OCI-LY1 (cell line): ENCODE data around the gene PRRG2.

Source experiments
- H2AFZ ChIP-seq: fragments of 200-600 bp; sonication (generic), shearing (Covaris generic); 2 replicates; pipeline ENCODE4 v1.6.0; 2014; ENCODE audit warnings: antibody characterized with exemption, mild to moderate bottlenecking, low read length
- H3F3A ChIP-seq: fragments of 200-600 bp; sonication (generic), shearing (Covaris generic); 2 replicates; pipeline ENCODE4 v1.6.0; 2014; ENCODE audit warnings: mild to moderate bottlenecking, antibody characterized with exemption, low read length, moderate library complexity; ENCODE audit not compliant: insufficient read depth
- H3K27ac ChIP-seq: fragments of 200-600 bp; sonication (generic); 2 replicates; pipeline ENCODE4 v1.5.1; 2014; ENCODE audit warnings: low read length, mixed run types, mild to moderate bottlenecking, low read depth; ENCODE audit not compliant: poor library complexity, severe bottlenecking
- H3K27me3 ChIP-seq: fragments of 200-600 bp; sonication (generic); 2 replicates; pipeline ENCODE4 v1.6.0; 2014; ENCODE audit warnings: antibody characterized with exemption, mild to moderate bottlenecking, low read length, moderate library complexity; ENCODE audit not compliant: insufficient read depth
- H3K36me3 ChIP-seq: fragments of 200-600 bp; sonication (generic); 2 replicates; pipeline ENCODE4 v1.6.1; 2014; ENCODE audit warnings: mild to moderate bottlenecking, antibody characterized with exemption, low read length, moderate library complexity, mixed read lengths; ENCODE audit not compliant: insufficient read depth
- H3K4me1 ChIP-seq: fragments of 200-600 bp; sonication (generic); 2 replicates; pipeline ENCODE4 v1.5.1; 2014; ENCODE audit warnings: mild to moderate bottlenecking, low read length, moderate library complexity; ENCODE audit not compliant: insufficient read depth, severe bottlenecking
- H3K4me2 ChIP-seq: fragments of 200-600 bp; sonication (generic), shearing (Covaris generic); 2 replicates; pipeline ENCODE4 v1.6.1; 2014; ENCODE audit warnings: low read length
- H3K4me3 ChIP-seq: fragments of 200-600 bp; sonication (generic); 2 replicates; pipeline ENCODE4 v1.5.1; 2014; ENCODE audit warnings: low read length, low read depth, mild to moderate bottlenecking, mixed read lengths; ENCODE audit not compliant: poor library complexity, severe bottlenecking
- H3K79me2 ChIP-seq: fragments of 200-600 bp; shearing (Covaris generic); 2 replicates; pipeline ENCODE4 v1.6.1; 2016; ENCODE audit warnings: mixed run types, low read length, mixed read lengths; ENCODE audit not compliant: insufficient read depth
- H3K9ac ChIP-seq: fragments of 200-600 bp; sonication (generic), shearing (Covaris generic); 2 replicates; pipeline ENCODE4 v1.6.1; 2014; ENCODE audit warnings: mild to moderate bottlenecking, low read length, mixed read lengths
- H3K9me2 ChIP-seq: fragments of 200-600 bp; sonication (generic), shearing (Covaris generic); 2 replicates; pipeline ENCODE4 v1.6.1; 2014; ENCODE audit warnings: low read depth, mild to moderate bottlenecking, low read length, mixed read lengths
- H3K9me3 ChIP-seq: fragments of 200-600 bp; shearing (Covaris generic); 2 replicates; pipeline ENCODE4 v1.6.1; 2014; ENCODE audit warnings: low read length, mixed read lengths
- H4K20me1 ChIP-seq: fragments of 200-600 bp; sonication (generic), shearing (Covaris generic); 2 replicates; pipeline ENCODE4 v1.6.0; 2016; ENCODE audit warnings: mild to moderate bottlenecking, low read length; ENCODE audit not compliant: insufficient read depth
- EZH2 ChIP-seq: fragments of 200-600 bp; sonication (generic), shearing (Covaris generic); IDR thresholded peaks from 2 replicates; pipeline ENCODE4 v1.8.0; 2017; ENCODE audit warnings: borderline replicate concordance, mixed run types, mild to moderate bottlenecking, antibody characterized with exemption, low read length, moderate library complexity, mixed read lengths
- TF ChIP-seq, protein P1 (sequence below): fragments of 200-600 bp; sonication (generic), shearing (Covaris generic); IDR thresholded peaks from 2 replicates; pipeline ENCODE4 v1.5.1; 2017; ENCODE audit warnings: mild to moderate bottlenecking, antibody characterized with exemption, low read length, moderate library complexity, mixed read lengths

The PRRG2 gene

GRCh38 chr19:49570138-49570856 lies 10.8 kb upstream of the PRRG2 start:
- Histone ChIP-seq H3K9ac (peak overlapping the region; percentile 14; the same call in 1 of the 2 replicates), H3F3A (0 out of 2 replicates have a peak, but pooled peaks cover 2% of the 10 kb centered on the region), H3K27me3 (no peaks in the 10 kb centered on the region), H3K4me1 (peaks cover 35% of the 10 kb centered on the region), H3K27ac (peak overlapping the region; percentile 52), H2AFZ (no peak overlapping the region), H3K4me3 (no peak overlapping the region), H3K9me3 (no peaks in the 10 kb centered on the region), H3K4me2 (peak overlapping the region; percentile 12; the same call in 1 of the 2 replicates), H4K20me1 (no peaks in the 10 kb centered on the region), H3K9me2 (no peaks in the 10 kb centered on the region), H3K79me2 (no peaks in the 10 kb centered on the region), H3K36me3 (peaks cover 8% of the 10 kb centered on the region; the same call in 1 of the 2 replicates)
- TF ChIP-seq, protein P1, sequence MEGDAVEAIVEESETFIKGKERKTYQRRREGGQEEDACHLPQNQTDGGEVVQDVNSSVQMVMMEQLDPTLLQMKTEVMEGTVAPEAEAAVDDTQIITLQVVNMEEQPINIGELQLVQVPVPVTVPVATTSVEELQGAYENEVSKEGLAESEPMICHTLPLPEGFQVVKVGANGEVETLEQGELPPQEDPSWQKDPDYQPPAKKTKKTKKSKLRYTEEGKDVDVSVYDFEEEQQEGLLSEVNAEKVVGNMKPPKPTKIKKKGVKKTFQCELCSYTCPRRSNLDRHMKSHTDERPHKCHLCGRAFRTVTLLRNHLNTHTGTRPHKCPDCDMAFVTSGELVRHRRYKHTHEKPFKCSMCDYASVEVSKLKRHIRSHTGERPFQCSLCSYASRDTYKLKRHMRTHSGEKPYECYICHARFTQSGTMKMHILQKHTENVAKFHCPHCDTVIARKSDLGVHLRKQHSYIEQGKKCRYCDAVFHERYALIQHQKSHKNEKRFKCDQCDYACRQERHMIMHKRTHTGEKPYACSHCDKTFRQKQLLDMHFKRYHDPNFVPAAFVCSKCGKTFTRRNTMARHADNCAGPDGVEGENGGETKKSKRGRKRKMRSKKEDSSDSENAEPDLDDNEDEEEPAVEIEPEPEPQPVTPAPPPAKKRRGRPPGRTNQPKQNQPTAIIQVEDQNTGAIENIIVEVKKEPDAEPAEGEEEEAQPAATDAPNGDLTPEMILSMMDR, result peak; percentile 99
- no peak for TF ChIP-seq EZH2

DNA sequence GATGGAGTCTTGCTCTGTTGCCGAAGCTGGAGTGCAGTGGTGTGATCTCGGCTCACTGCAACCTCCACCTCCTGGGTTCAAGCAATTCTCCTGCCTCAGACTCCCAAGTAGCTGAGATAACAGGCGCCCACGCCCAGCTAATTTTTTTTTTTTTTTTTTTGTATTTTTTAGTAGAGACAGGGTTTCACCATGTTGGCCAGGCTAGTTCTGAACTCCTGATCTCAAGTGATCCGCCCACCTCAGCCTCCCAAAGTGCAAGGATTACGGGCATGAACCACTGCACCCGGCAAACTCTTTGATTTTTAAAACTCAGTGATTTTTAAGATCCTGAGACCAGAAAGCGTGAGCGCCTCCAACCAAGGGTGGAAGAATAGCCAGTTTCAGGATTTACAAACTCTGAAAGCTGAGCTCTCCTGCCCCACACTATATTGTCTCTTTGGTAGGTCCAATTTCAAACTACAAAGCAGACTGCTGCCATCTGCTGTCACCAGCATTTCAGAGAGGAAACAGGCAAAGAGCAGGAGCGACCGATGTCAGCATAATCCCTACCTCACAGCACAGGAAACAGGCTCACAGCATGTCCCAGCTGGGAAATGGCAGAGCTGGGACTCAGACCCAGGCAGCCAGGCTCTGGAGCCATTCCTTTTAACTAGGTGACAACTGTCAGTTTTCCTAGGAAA lies 10.0 kb upstream of the PRRG2 start:
- Histone ChIP-seq H3F3A (0 out of 2 replicates have a peak, but pooled peaks cover 2% of the 10 kb centered on the region), H3K36me3 (peaks cover 14% of the 10 kb centered on the region; the same call in 1 of the 2 replicates), H3K27ac (peak overlapping the region; percentile 52), H3K79me2 (no peaks in the 10 kb centered on the region), H3K9me2 (no peaks in the 10 kb centered on the region), H3K27me3 (no peaks in the 10 kb centered on the region), H3K4me2 (no peak overlapping the region), H3K9ac (no peak overlapping the region), H4K20me1 (no peaks in the 10 kb centered on the region), H3K4me1 (peaks cover 34% of the 10 kb centered on the region), H3K4me3 (no peak overlapping the region), H3K9me3 (no peaks in the 10 kb centered on the region), H2AFZ (no peak overlapping the region)
- TF ChIP-seq, protein P1, result peak; percentile 41
- TF ChIP-seq EZH2, result no peak

- no peaks in the 10 kb centered on the region for H4K20me1 ChIP-seq
- no peak for TF ChIP-seq EZH2
- TF ChIP-seq, protein P1, result no peak
- no peaks in the 10 kb centered on the region for H3K9me2 ChIP-seq
- peaks cover 16% of the 10 kb centered on the region; the same call in 1 of the 2 replicates for H3K36me3 ChIP-seq
- no peak overlapping the region for H3K4me3 ChIP-seq
- no peaks in the 10 kb centered on the region for H3K9me3 ChIP-seq
- H3K4me1 ChIP-seq, result peaks cover 26% of the 10 kb centered on the region
- 0 out of 2 replicates have a peak, but pooled peaks cover 2% of the 10 kb centered on the region for H3F3A ChIP-seq
- no peak overlapping the region for H3K27ac ChIP-seq
- H2AFZ ChIP-seq, result no peak overlapping the region
- H3K4me2 ChIP-seq, result no peak overlapping the region
- no peaks in the 10 kb centered on the region for H3K79me2 ChIP-seq
- no peaks in the 10 kb centered on the region for H3K27me3 ChIP-seq
- no peak overlapping the region for H3K9ac ChIP-seq
These were observed 8.1 kb upstream of the PRRG2 start for GRCh38 chr19:49573009-49573408.
